ENCODE data around the gene NDUFA11. TPM values are rescaled to one million over a fixed set of nuclear protein-coding genes. Genes with fewer than 3 reads are reported as not detected.

Gene NDUFA11
- total and polyA plus RNA-seq, 2 of the 13 experiments (the other 11 are each of a cell fraction or from before 2014, with no cell fraction given) = 286 to 378 TPM

DNA sequence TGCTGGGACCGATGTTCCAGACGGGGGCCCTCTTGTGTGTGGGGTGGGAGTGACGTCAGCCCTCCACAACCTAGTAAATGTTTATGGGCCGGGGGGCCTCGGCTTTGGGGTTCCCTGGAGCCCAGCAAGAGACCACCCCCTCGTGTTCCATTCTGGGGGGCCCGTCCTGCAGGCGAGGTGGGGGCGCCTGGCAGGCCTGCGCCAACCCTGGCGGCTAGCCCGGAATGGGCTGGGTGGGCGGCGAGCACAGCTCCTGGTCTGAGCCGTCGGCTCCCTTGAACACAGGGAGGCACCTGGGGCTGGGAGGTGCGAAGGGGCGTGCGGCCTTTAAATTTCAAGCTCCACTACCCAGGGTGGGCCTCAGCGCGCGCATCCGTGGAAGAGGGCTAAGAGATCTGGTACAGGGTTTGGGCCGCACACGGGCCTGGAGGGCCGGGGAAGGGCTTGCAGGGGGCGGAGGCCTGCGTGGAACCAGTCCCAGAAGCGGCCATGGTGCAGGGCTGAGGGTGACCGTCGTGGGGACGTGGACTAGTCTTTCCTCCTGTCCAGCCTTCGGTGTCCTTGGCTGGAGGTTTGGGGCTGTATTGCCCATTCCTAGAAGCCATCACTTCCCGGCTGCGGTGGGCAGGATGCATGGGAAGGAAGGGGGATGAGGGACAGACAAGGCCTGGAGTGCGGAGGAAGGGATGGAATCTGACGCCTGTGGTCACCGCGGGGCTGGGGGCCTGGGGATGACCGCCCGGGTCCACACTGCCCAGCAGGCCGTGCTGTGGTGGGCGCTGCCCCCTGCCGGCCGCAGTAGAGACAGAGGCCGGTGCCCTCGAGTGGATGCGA lies 11.4 kb downstream of the NDUFA11 start (continued):
- TF ChIP-seq GABPA (IDR thresholded peaks at IDR 0.05; ENCODE audit: low read depth, low read length) (no peak), GABPA (CRISPR knock-in tag; IDR thresholded peaks at IDR 0.05; ENCODE audit: low read depth) (no peak), EP300 (IDR thresholded peaks at IDR 0.05; ENCODE audit: low read depth in 2 of 2, low read length in 2 of 2) (no peak), EP300 (CRISPR knock-in tag; IDR thresholded peaks at IDR 0.05; ENCODE audit: borderline replicate concordance) (no peak), MTF2 (CRISPR knock-in tag; IDR thresholded peaks at IDR 0.05; ENCODE audit: borderline replicate concordance) (no peak), ZNF24 (IDR thresholded peaks at IDR 0.05) (no peak), MAFK (conservative IDR thresholded peaks at IDR 0.05 in 1 of 2, IDR thresholded peaks at IDR 0.05 in 1 of 2; ENCODE audit: low read length in 2 of 2) (no peak), SIX4 (CRISPR knock-in tag; IDR thresholded peaks at IDR 0.05) (no peak), NKX3-1 (CRISPR knock-in tag; IDR thresholded peaks at IDR 0.05) (no peak), ATRX (CRISPR knock-in tag; IDR thresholded peaks at IDR 0.05; ENCODE audit: borderline replicate concordance) (no peak), ZSCAN25 (CRISPR knock-in tag; IDR thresholded peaks at IDR 0.05) (no peak), HMG20A (CRISPR knock-in tag; IDR thresholded peaks at IDR 0.05; ENCODE audit: borderline replicate concordance) (no peak), ZKSCAN8 (CRISPR knock-in tag; IDR thresholded peaks at IDR 0.05; ENCODE audit: borderline replicate concordance) (no peak), MYNN (CRISPR knock-in tag; IDR thresholded peaks at IDR 0.05; ENCODE audit: low read depth) (no peak), CHCHD3 (CRISPR knock-in tag; IDR thresholded peaks at IDR 0.05) (0 out of 2 replicates have a peak, but pooled peaks have one; percentile 37), ATAD3A (CRISPR knock-in tag; IDR thresholded peaks at IDR 0.05) (no peak), ZNF567 (CRISPR knock-in tag; IDR thresholded peaks at IDR 0.05; ENCODE audit: borderline replicate concordance) (peak; percentile 72; the same call in 1 of the 2 replicates), ZNF713 (CRISPR knock-in tag; IDR thresholded peaks at IDR 0.05) (no peak), KMT2B (CRISPR knock-in tag; IDR thresholded peaks at IDR 0.05) (0 out of 2 replicates have a peak, but pooled peaks have one; percentile 49), GATAD1 (CRISPR knock-in tag; IDR thresholded peaks at IDR 0.05) (peak; percentile 49; the same call in 1 of the 2 replicates), ZNF180 (CRISPR knock-in tag; IDR thresholded peaks at IDR 0.05; ENCODE audit: borderline replicate concordance, low read depth) (no peak), ZKSCAN1 (IDR thresholded peaks at IDR 0.05; ENCODE audit: low read length) (no peak), TGIF2 (CRISPR knock-in tag; IDR thresholded peaks at IDR 0.05) (0 out of 2 replicates have a peak, but pooled peaks have one; percentile 28), SMAD3 (CRISPR knock-in tag; IDR thresholded peaks at IDR 0.05) (no peak)
- TF ChIP-seq, protein P1, sequence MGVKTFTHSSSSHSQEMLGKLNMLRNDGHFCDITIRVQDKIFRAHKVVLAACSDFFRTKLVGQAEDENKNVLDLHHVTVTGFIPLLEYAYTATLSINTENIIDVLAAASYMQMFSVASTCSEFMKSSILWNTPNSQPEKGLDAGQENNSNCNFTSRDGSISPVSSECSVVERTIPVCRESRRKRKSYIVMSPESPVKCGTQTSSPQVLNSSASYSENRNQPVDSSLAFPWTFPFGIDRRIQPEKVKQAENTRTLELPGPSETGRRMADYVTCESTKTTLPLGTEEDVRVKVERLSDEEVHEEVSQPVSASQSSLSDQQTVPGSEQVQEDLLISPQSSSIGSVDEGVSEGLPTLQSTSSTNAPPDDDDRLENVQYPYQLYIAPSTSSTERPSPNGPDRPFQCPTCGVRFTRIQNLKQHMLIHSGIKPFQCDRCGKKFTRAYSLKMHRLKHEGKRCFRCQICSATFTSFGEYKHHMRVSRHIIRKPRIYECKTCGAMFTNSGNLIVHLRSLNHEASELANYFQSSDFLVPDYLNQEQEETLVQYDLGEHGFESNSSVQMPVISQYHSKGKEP (CRISPR knock-in tag; IDR thresholded peaks at IDR 0.05) = no peak
- TF ChIP-seq, protein P2, sequence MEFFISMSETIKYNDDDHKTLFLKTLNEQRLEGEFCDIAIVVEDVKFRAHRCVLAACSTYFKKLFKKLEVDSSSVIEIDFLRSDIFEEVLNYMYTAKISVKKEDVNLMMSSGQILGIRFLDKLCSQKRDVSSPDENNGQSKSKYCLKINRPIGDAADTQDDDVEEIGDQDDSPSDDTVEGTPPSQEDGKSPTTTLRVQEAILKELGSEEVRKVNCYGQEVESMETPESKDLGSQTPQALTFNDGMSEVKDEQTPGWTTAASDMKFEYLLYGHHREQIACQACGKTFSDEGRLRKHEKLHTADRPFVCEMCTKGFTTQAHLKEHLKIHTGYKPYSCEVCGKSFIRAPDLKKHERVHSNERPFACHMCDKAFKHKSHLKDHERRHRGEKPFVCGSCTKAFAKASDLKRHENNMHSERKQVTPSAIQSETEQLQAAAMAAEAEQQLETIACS (CRISPR knock-in tag; IDR thresholded peaks at IDR 0.05) = no peak; the same call in 1 of the 2 replicates
- TF ChIP-seq, protein P3, sequence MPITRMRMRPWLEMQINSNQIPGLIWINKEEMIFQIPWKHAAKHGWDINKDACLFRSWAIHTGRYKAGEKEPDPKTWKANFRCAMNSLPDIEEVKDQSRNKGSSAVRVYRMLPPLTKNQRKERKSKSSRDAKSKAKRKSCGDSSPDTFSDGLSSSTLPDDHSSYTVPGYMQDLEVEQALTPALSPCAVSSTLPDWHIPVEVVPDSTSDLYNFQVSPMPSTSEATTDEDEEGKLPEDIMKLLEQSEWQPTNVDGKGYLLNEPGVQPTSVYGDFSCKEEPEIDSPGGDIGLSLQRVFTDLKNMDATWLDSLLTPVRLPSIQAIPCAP (CRISPR knock-in tag; IDR thresholded peaks at IDR 0.05; ENCODE audit: low read depth) = no peak
